HG02642 (cell line): Measurements from ENCODE around the gene C2CD4C.
"Not testable (repeated sequence)": the region's sequence is repeated elsewhere in the genome, so short reads cannot be mapped to it uniquely, and the experiment has no call there.

Source experiments
- ATAC-seq: cut with Tn5 transposase; IDR thresholded peaks from one replicate; pipeline ENCODE4 v1.9.1; 2021; ENCODE audit warnings: mild to moderate bottlenecking; ENCODE audit not compliant: unreplicated experiment, poor library complexity

The C2CD4C gene

GRCh38 chr19:408902-409515 lies at the start of gene C2CD4C:
Gene C2CD4C, minus strand, starts transcription at chr19:409147. Its CDS starts 786 bp downstream, at chr19:408361.
- ATAC-seq: no peak

DNA sequence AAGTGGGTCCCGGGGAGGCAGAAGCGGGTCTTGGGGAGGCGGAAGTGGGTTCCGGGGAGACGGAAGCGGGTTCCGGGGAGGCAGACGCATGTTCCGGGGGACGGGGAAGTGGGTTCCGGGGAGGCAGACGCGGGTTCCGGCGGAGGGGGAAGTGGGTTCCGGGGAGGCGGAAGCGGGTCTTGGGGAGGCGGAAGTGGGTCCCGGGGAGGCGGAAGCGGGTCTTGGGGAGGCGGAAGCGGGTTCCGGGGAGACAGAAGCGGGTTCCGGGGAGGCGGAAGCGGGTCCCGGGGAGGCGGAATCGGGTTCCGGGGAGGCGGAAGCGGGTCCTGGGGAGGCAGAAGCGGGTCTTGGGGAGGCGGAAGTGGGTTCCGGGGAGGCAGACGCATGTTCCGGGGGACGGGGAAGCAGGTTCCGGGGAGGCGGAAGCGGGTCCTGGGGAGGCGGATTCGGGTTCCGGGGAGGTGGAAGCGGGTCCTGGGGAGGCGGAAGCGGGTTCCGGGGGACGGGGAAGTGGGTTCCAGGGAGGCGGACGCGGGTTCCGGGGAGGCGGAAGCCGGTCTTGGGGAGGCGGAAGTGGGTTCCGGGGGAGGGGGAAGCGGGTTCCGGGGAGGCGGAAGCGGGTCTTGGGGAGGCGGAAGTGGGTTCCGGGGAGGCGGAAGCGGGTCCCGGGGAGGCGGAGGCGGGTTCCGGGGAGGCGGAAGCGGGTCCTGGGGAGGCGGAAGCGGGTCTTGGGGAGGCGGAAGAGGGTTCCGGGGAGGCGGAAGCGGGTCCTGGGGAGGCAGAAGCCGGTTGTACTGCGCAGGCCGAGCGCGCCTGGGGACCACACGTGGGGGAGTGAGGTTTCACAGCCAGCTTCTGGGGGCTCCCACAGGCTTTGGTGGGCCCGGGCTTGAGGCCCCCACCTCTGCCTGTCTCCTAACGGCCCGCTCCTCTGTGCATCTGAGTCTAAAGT lies 49.4 kb upstream of the C2CD4C start:
- ATAC-seq: no peak

DNA sequence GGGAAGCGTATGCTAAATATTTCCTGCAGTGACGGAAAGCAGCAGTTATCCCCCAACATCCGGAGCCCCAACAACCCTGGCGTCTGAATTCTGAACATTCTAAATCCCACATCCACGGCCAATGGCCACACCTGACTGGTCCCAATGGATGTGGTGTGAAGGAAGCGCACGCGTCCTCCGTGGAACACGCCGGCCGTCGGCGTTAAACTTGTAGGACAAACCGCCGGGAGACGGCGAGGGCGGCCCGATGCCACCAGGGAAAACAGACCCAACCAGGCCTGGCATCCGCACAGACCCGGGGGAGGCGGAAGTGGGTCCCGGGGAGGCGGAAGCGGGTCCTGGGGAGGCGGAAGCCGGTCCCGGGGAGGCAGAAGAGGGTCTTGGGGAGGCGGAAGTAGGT lies 48.7 kb upstream of the C2CD4C start:
- ATAC-seq: no peak

GRCh38 chr19:456547-457110 lies 47.7 kb upstream of the C2CD4C start:
- no peak for ATAC-seq

DNA sequence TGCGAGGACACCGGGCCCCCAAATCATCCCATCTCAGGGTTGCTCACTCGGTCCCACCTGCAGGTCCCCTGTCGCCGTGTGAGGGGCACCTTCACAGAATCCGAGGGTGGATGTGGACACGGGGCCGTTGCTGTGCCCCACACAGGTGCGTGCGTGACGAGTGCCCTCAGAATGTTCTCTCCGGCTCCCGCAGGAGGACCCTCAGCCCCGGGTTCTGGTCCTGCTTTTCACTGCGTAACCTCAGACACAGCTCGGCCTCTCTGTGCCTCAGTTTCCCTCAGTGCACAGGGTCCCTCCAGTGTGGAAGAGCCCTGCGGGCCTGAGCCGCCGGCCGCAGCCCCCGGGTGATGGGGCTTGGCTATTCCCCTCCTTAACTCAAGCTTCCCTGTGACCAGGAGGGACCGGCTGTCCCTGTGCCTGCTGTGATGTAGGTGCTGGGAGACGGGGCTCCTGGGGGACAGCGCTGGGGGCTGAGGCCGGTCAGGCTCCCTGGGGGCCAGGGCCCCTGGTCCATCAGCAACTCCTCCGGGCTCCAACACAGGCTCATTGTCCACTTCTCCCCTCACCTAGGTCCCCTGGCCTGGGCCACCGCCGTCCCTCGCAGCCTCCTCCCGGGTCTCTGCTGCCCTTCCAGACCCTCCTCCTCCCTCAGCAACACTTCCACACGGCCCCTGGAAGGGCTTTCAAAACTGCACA lies 47.1 kb upstream of the C2CD4C start:
- no peak for ATAC-seq

- no peak for ATAC-seq
These were observed 46.2 kb upstream of the C2CD4C start for GRCh38 chr19:455031-455705.

DNA sequence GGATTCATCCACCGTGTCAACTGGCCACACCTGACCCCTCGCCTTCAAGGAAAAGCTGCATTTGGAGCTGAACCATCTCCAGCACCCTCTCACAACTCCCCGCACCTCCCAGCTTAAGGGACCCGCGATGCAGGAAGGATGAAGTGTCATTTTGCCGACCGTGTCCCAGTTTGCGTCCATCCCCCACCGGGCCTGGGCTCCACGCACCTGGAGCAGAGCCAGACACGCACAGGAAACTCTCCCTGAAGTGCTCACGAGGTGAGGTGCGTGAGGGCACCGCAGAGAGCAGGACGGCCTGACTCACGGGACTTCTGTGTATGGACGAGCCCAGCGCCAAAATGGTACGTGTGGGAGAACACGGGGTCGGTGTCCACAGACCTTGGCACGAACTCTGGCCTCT lies 44.7 kb upstream of the C2CD4C start:
- no peak for ATAC-seq

DNA sequence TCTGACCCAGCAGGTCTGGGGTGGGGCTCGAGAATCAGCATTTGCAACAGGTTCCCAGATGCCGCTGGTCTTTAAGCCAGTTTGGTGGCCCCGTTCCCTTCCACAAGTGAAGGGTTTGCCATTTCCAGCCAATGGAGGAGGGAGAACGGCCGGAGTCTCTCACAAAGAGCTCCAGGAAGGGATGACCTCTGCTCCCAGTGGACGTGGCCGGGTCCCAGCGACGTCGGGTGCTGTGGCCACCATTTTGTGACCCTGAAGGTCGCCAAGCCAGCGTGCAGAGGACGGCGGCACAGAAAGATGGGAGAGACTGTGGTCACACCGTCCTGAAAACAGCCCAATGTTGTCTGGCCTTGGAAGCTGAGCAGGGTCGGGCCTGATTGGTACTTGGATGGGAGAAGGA lies 43.9 kb upstream of the C2CD4C start:
- no peak for ATAC-seq

DNA sequence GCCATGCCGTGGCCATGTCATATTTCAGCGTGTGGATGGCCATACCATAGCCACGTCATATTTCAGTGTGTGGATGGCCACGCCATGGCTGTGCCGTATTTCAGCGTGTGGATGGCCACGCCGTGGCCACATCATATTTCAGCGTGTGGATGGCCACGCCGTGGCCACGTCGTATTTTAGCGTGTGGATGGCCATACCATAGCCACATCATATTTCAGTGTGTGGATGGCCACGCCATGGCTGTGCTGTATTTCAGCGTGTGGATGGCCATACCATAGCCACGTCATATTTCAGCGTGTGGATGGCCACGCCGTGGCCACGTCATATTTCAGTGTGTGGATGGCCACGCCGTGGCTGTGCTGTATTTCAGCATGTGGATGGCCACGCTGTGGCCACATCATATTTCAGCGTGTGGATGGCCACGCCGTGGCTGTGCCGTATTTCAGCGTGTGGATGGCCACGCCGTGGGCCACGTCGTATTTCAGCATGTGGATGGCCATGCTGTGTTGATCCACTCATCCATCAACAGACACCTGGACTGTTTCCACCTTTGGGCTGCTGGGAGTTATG lies 42.0 kb upstream of the C2CD4C start:
- ATAC-seq: not testable (repeated sequence)

- ATAC-seq: no peak
These were observed 41.0 kb upstream of the C2CD4C start for GRCh38 chr19:449916-450315.

DNA sequence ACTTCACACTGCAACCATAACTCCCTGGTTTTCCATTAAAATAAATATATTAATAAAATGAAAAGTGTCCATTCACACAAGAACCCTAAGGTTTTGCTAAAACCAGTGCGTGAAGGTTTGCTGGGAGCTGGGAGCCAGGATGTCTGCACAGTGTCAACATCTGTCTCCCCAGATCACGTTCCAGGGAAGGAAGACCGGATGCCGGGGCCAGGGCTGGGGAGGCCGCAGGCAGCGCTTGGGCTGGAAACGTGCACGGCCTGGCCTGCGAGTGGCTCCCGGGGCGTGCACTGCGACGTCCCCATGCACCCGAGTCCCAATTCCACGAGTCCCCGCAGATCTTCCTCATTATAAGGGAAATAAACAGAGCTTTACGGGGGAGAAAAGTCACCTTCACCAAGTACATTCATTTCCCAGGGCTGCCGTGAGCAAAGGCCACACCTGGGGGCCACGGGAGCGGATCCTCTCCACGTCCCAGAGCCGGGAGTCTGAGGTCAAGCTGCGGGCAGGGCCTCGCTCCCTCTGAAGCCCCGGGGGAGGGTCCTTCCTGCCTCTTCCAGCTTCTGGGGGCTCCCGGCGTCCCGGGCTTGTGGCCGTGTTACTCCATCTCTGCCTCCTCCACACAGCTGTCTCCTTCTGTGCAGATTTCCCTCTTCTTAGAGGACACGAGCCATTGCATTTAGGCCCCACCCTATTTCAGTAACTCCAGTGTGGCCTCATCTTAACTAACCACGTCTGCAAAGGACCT lies 39.0 kb upstream of the C2CD4C start:
- no peak for ATAC-seq

GRCh38 chr19:447064-447426 lies 38.1 kb upstream of the C2CD4C start:
- no peak for ATAC-seq

DNA sequence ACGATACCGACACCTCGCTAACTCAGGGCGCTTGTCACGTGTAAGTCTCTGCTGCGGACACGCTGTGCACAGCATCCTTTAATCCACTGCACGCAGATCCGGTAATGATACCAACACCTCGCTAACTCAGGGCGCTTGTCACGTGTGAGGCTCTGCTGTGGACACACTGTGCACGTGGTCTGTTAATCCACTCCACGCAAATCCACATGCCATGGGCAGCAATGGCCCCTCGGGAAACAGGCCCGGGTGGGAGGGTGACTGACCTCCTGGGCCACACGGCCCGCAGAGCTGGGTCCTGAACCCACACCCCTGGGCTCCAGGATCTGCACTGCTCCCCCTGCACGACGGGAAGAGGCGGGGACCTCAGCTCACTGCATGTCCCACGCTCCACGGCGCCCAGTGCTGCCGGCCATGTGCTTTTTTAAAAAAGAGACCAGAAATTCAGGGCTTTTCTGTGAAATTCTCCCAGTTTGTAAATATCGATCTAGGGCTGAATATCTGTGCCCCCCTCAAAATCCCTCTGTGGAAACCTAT lies 35.8 kb upstream of the C2CD4C start:
- no peak for ATAC-seq

GRCh38 chr19:443005-443404 lies 34.1 kb upstream of the C2CD4C start:
- ATAC-seq: no peak

DNA sequence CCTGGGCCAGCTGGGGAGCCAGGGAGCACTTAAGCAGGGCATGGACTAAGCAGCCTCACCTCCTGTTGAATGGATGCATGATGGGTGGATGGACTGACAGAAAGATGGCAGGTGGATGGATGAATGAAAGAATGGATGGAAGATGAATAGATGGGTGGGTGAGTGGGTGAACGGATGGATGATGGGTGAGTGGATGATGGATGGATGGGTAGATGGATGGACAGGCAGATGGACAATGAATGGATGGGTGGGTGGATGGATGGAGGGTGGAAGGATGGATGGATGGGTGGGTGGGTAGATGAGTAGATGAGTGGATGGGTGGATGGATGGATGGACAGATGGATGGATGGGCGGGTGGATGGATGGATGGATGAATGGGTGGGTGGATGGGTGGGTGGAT lies 33.1 kb upstream of the C2CD4C start:
- ATAC-seq: no peak

DNA sequence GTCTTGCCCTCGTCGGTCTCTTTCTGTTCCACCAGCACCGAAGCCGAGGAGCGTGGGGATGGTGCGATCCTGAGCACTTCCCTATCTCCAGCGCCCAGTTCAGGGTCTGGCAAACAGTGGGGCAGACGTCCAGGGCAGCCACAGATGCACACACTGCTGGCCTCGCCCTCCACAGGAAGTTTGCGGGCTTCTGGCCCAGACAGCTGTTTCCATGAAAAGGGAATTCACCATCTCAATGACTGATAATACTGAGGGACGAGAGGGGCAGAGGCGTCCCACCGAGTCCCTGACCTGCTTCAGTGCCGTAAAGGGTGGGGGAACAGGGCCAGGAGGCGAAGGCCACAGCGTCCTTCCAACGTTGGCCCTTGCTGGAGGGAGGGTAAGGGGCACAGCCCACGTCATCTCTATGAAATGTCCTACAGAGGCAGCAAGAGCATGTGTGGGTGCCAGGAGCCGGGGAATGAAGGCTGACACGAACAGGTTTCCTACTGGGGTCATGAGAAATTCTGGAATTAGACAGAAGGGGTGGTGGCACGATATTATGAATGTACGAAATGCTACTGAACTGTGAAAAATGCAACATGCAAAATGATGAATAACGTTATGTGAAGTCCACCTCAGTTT lies 32.4 kb upstream of the C2CD4C start:
- no peak for ATAC-seq

DNA sequence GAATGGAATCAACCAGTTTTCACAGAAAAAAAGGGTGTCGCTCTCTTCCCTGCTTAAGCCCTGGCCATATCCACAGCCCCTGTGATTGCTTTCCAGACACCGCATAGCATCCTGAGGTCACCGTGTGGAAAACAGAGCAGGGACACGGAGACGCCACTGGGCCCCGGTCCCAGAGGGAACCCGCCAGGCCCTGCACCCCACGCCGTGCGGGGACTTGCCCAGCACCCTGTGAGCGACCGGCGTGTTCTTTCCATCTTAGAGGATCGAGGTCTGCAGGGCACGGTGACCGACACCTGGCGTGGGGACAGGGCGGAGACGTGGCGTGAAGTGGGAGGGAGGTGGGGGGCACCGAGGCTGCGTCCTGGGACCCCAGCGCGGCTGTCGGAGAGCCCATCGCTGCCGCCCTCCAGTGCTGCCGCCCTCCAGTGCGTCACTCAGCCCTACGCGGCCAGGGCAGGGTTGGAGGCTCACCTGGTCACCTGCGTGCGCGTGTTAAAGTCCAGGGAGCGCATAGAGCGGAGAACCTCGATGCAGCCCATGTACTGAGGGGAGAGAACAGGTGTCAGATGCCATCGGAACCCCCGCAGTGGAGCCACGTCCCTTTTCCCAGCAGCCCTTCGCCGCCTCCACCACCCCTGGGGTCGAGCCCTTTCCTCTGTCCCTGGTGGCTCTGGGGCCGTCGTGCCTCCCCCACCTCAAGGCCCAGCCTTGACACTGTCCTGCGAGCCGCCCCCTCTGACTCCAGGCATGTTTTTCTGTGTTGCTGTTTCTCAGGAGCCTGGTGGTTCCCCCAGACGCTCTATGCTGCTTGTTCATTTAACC lies 31.7 kb upstream of the C2CD4C start:
- ATAC-seq: no peak
